OCI-LY7 (cell line): ENCODE measurements around the gene AHCTF1. TPM values are rescaled to one million over a fixed set of nuclear protein-coding genes. Genes with fewer than 3 reads are reported as not detected.

Experiments used
- BruUV-seq: library from RNA; stranded (reverse); fragments of 400-500 nt; replicated peaks from 2 replicates; lab custom pipeline; 2021; lab: Mats Ljungman, UMichigan
- CTCF ChIA-PET: fragments of 300-600 bp; sonication (Branson Sonifier 250); formaldehyde crosslinking; loops from one replicate; lab custom pipeline; 2022; ENCODE audit warnings: antibody characterized with exemption; ENCODE audit not compliant: unreplicated experiment; lab: Charles Lee
- POLR2A ChIA-PET: fragments of 300-600 bp; sonication (Branson Sonifier 250); formaldehyde crosslinking; loops from one replicate; lab custom pipeline; 2022; ENCODE audit warnings: antibody characterized with exemption; lab: Charles Lee
- DNase-seq: peaks from one replicate; pipeline ENCODE4 v3.0.0-alpha.2; 2015; ENCODE audit warnings: low spot score
- H2AFZ ChIP-seq: fragments of 200-600 bp; sonication (generic), shearing (Covaris generic); 2 replicates; pipeline ENCODE4 v1.6.1; 2014; ENCODE audit warnings: mild to moderate bottlenecking, antibody characterized with exemption, low read length, moderate library complexity
- H3K27ac ChIP-seq: fragments of 200-600 bp; sonication (generic); 2 replicates; pipeline ENCODE4 v1.5.1; 2014; ENCODE audit warnings: mixed run types, low read depth, mild to moderate bottlenecking, moderate library complexity, low read length, inconsistent platforms; ENCODE audit not compliant: poor library complexity, severe bottlenecking
- H3K36me3 ChIP-seq: fragments of 200-600 bp; sonication (generic); 2 replicates; pipeline ENCODE4 v1.6.1; 2014; ENCODE audit warnings: mild to moderate bottlenecking, antibody characterized with exemption, low read length, moderate library complexity, mixed read lengths; ENCODE audit not compliant: insufficient read depth
- H3K4me1 ChIP-seq: fragments of 200-600 bp; sonication (generic); 2 replicates; pipeline ENCODE4 v1.5.1; 2014; ENCODE audit warnings: mild to moderate bottlenecking, low read length; ENCODE audit not compliant: insufficient read depth, poor library complexity, severe bottlenecking
- H3K4me2 ChIP-seq: fragments of 200-600 bp; sonication (generic); 2 replicates; pipeline ENCODE4 v1.6.1; 2014; ENCODE audit warnings: mild to moderate bottlenecking, low read length
- H3K4me3 ChIP-seq: fragments of 200-600 bp; sonication (generic); 2 replicates; pipeline ENCODE4 v1.5.1; 2014; ENCODE audit warnings: mild to moderate bottlenecking, low read depth, low read length; ENCODE audit not compliant: poor library complexity, severe bottlenecking
- H3K79me2 ChIP-seq: fragments of 200-600 bp; sonication (generic); 2 replicates; pipeline ENCODE4 v1.6.1; 2016; ENCODE audit warnings: low read depth, mild to moderate bottlenecking, low read length, moderate library complexity, mixed read lengths; ENCODE audit not compliant: insufficient read depth
- H3K9me2 ChIP-seq: fragments of 200-600 bp; sonication (generic); 2 replicates; pipeline ENCODE4 v1.6.1; 2016; ENCODE audit warnings: mild to moderate bottlenecking, low read length, mixed read lengths; ENCODE audit not compliant: insufficient read depth
- H3K9me3 ChIP-seq: fragments of 200-600 bp; sonication (generic); 2 replicates; pipeline ENCODE4 v1.6.1; 2014; ENCODE audit warnings: mild to moderate bottlenecking, mixed run types, low read length, mixed read lengths
- H4K20me1 ChIP-seq: fragments of 200-600 bp; sonication (generic); 2 replicates; pipeline ENCODE4 v1.6.1; 2014; ENCODE audit warnings: mild to moderate bottlenecking, antibody characterized with exemption, low read length, moderate library complexity, mixed read lengths; ENCODE audit not compliant: insufficient read depth
- EZH2phosphoT487 ChIP-seq: fragments of 200-600 bp; sonication (generic); IDR thresholded peaks from 2 replicates; pipeline ENCODE4 v1.6.1; 2018; ENCODE audit warnings: low read depth, borderline replicate concordance, mild to moderate bottlenecking, mixed run types, antibody characterized with exemption, low read length, moderate library complexity, mixed read lengths
- intact Hi-C: fragments of 100-400 bp; cut with micrococcal nuclease; formaldehyde crosslinking; loops from one replicate; pipeline ENCODE4 v1.10.0; 2022; ENCODE audit not compliant: unreplicated experiment
- total RNA-seq, 2 experiments: library from RNA; depleted of rRNA in 1 of 2; stranded (reverse); fragments of >200 nt in 1 of 2; shearing (Covaris generic) in 1 of 2; gene quantifications; 2 replicates each; pipeline ENCODE4 v1.2.3, GENCODE V29; 2014 to 2022
- TF ChIP-seq, protein P1 (sequence below): fragments of 200-600 bp; sonication (generic); conservative IDR thresholded peaks from 2 replicates; pipeline ENCODE4 v1.5.1; 2014; ENCODE audit warnings: mild to moderate bottlenecking, antibody characterized with exemption, low read length, moderate library complexity, mixed read lengths

The AHCTF1 gene
- total RNA-seq, 2 experiments from 2014 or later, result 38.5 to 57.7 TPM

DNA sequence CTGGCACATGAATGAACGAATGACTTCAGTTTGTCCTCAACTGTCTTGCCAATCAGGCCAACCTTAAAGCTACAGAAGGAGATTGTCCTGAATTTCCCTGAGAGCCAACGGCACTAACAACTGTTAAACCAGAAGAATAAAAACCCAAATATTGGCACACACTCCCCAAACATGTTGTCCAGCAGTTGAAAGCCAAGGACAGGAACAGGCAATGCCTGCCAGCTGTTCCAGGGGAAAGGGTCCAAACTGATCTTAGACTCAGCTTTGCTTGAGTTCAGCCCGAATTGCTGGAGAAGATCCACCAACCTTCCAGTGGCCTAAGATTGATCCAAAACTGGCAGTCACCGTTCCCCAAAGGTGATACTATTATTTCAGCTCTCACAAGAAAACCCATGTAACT is 22.4 kb upstream of the AHCTF1 start:
- no peak for DNase-seq
- TF ChIP-seq EZH2phosphoT487, result no peak
- POLR2A ChIA-PET, result interaction anchor here (0.6 to 1.3 kb wide), 2 partner anchors 8 to 53 kb away, joined by 4 to 6 read pairs; no protein-coding TSS in a partner anchor
- CTCF ChIA-PET, result no interaction called here
- H3K4me2 ChIP-seq, result no peak overlapping the region
- H3K36me3 ChIP-seq, result no peaks in the 10 kb centered on the region
- no peak overlapping the region for H2AFZ ChIP-seq
- H3K27ac ChIP-seq, result no peak overlapping the region
- no peaks in the 10 kb centered on the region for H4K20me1 ChIP-seq
- no peaks in the 10 kb centered on the region for H3K9me3 ChIP-seq
- no peak overlapping the region for H3K4me3 ChIP-seq
- intact Hi-C loops, result no loop called here
- no peaks in the 10 kb centered on the region for H3K9me2 ChIP-seq
- H3K4me1 ChIP-seq, result no peaks in the 10 kb centered on the region
- BruUV-seq, result no TSS peak
- no peaks in the 10 kb centered on the region for H3K79me2 ChIP-seq

DNA sequence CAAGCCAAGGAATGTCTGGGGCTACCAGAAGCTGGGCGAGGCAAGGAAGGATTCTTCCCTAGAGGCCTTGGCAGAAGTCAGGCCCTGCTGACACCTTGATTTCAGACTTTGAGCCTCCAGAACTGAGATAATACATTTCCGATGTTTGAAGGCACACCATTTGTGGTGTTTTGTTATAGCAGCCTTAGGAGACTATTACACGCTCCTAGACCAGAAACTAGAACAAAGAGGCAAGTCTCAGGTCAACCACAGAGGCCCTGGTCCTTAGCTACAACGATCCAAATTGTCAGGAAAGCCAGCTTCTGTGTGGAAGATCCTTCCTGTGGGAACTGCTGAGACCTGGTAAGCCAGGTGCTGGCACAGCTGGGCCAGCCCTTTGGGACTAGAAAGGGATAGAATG is 19.7 kb upstream of the AHCTF1 start:
- no peak overlapping the region for H3K4me3 ChIP-seq
- no peak for DNase-seq
- no peaks in the 10 kb centered on the region for H4K20me1 ChIP-seq
- BruUV-seq, result no TSS peak
- H3K4me2 ChIP-seq, result no peak overlapping the region
- H3K9me2 ChIP-seq, result no peaks in the 10 kb centered on the region
- intact Hi-C loops, result no loop called here
- TF ChIP-seq EZH2phosphoT487, result no peak
- TF ChIP-seq, protein P1, sequence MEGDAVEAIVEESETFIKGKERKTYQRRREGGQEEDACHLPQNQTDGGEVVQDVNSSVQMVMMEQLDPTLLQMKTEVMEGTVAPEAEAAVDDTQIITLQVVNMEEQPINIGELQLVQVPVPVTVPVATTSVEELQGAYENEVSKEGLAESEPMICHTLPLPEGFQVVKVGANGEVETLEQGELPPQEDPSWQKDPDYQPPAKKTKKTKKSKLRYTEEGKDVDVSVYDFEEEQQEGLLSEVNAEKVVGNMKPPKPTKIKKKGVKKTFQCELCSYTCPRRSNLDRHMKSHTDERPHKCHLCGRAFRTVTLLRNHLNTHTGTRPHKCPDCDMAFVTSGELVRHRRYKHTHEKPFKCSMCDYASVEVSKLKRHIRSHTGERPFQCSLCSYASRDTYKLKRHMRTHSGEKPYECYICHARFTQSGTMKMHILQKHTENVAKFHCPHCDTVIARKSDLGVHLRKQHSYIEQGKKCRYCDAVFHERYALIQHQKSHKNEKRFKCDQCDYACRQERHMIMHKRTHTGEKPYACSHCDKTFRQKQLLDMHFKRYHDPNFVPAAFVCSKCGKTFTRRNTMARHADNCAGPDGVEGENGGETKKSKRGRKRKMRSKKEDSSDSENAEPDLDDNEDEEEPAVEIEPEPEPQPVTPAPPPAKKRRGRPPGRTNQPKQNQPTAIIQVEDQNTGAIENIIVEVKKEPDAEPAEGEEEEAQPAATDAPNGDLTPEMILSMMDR, result no peak
- no peak overlapping the region for H3K27ac ChIP-seq
- H3K36me3 ChIP-seq, result no peaks in the 10 kb centered on the region
- no peaks in the 10 kb centered on the region for H3K79me2 ChIP-seq
- CTCF ChIA-PET, result no interaction called here
- POLR2A ChIA-PET, result no interaction called here
- no peaks in the 10 kb centered on the region for H3K9me3 ChIP-seq
- H3K4me1 ChIP-seq, result no peaks in the 10 kb centered on the region
- H2AFZ ChIP-seq, result no peak overlapping the region

- DNase-seq, result no peak
- Histone ChIP-seq H3K9me2 (no peaks in the 10 kb centered on the region), H3K36me3 (no peaks in the 10 kb centered on the region), H2AFZ (no peak overlapping the region), H3K4me3 (no peak overlapping the region), H3K27ac (no peak overlapping the region), H3K4me2 (no peak overlapping the region), H3K79me2 (no peaks in the 10 kb centered on the region), H4K20me1 (no peaks in the 10 kb centered on the region), H3K4me1 (no peaks in the 10 kb centered on the region), H3K9me3 (no peaks in the 10 kb centered on the region)
- intact Hi-C loops, result no loop called here
- POLR2A ChIA-PET, result interaction anchor here (0.6 kb wide), 1 partner anchor 465 kb away, joined by 3 read pairs; no protein-coding TSS in a partner anchor
- TF ChIP-seq, protein P1, result no peak
- CTCF ChIA-PET, result interaction anchor here (0.6 kb wide), 1 partner anchor 1565 kb away, joined by 3 read pairs; no protein-coding TSS in a partner anchor
- no TSS peak for BruUV-seq
Measured at GRCh38 chr1:246949956-246950355, 18.2 kb upstream of the AHCTF1 start.
